GM19238 (cell line): ENCODE results near the gene SAMD8.

Experiments
- DNase-seq: peaks from one replicate; pipeline ENCODE4 v3.0.0; 2011; ENCODE audit warnings: low spot score; ENCODE audit not compliant: insufficient read length

SAMD8 gene

GRCh38 chr10:75084834-75085384 lies 26.5 kb upstream of the SAMD8 start:
- no peak for DNase-seq

DNA sequence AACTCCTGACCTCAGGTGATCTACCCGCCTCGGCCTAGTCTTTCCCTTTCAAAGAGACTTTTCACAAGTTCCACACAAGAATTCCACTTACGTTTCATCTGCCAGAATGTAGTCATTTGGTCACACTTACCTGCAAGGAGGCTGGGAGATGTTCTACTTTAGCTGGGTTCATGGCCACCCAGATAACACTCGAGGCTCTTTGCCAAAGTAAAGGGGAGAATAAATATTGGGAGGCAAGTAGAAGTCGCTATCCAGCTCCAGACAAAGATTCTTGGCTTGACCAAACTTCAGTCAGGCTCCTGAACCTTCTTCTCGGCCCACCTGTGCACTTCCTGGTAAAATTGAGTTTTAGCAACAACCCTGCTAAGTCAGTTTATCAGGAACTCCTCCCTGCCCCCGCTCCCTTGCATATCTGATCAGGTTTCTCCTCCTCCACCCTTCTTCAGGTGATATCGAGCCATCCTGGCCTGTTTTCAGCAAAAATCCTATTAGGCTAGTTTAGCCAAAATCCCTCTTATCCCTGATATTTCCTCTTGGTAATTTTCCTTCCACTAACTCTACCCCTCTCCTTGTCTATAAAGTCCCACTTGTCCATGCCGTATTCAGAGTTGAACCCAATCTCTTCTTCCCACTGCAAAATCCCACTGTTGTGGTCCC lies 25.1 kb upstream of the SAMD8 start:
- no peak for DNase-seq

DNA sequence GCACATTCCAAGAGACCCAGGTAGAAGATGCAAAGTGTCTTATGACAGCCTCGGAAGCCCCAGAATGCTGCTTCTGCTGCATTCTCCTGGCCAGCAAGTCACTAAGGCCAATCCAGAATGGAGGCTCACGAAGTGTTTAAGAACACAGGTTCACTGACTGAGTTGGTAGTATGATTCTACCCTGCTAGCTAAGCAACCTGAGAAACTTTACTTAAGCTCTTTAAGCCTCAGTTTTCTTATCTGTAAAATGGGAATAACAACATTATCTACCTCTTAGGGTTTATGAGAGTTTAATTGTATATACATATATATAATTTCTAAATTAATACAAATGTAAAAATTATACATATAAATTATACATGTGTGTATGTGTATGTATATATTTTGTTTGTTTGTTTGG lies 22.8 kb upstream of the SAMD8 start:
- DNase-seq, result no peak

- DNase-seq, result no peak
Observed at GRCh38 chr10:75089634-75090033, 21.8 kb upstream of the SAMD8 start.

GRCh38 chr10:75091146-75091545 lies 20.3 kb upstream of the SAMD8 start:
- DNase-seq, result no peak

DNA sequence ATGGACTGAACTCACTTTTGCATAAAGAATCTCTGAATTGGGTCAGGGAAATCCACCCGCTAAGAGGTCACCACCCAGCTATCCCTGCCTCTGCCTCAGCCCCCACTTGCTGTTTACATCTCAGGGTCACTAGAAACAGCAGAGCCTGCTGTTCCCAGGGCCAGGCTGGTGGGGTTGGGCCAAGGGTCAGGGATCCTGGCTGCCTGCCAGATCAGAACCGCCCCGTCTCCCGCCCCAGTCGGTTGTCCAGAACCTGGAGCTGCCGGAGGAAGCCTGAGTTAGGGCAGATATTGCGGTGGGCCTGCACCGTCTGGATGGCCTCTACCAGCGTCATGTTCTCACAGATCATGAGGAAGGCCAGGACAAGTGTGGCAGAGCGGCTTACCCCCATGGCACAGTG lies 17.0 kb upstream of the SAMD8 start:
- DNase-seq, result no peak

GRCh38 chr10:75095631-75096030 lies 15.8 kb upstream of the SAMD8 start:
- DNase-seq, result no peak

DNA sequence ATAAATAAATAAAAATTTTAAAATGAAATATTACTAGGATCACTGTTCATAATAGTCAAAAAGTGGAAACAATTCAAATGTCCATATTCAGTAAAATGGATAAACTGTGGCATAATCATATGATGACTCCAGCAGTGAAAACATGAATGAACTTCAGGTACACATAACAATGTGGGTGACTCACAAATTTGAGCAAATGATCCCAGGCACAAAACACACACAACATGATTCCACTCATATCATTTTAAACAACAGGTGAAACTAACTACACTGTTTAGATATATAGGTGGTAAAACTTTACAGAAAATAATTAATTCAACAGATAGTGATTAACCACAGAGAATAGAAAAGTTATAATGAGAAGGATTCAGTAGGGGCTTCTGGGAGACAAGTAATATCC lies 14.7 kb upstream of the SAMD8 start:
- DNase-seq, result no peak

DNA sequence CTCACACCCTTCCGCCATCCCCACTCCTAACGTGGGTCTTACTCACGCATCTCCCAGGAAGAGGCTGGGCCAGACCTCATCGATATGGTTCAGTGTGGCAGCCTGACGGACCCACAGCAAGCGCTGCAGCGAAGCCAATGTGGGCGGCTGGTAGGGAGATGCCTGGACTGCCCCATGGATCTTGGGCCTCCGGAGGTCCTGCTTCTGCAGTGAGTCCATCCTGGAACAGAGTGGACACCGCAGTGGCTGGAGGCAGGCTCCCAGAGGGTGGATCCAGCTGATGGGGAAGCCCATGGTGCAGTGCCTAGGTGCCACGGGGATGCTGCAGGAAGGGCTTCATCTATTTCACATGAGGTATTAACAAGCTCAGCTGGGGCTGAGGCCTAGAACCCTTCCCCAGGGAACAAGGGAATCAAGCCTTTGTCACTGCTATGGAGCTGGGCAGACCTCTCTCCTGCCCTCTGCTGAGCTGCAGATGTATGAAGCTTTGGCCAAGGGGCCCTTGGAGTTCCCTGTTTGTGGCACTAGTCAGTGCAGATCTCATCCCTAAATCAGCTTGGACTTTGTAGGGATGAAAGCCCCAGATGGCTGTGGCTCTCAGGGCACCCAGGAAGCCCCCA lies 13.7 kb upstream of the SAMD8 start:
- no peak for DNase-seq

GRCh38 chr10:75098902-75099673 lies 12.4 kb upstream of the SAMD8 start:
- DNase-seq, result no peak

- DNase-seq, result peak; percentile 84
Observed at GRCh38 chr10:75099952-75100763, 11.3 kb upstream of the SAMD8 start.

DNA sequence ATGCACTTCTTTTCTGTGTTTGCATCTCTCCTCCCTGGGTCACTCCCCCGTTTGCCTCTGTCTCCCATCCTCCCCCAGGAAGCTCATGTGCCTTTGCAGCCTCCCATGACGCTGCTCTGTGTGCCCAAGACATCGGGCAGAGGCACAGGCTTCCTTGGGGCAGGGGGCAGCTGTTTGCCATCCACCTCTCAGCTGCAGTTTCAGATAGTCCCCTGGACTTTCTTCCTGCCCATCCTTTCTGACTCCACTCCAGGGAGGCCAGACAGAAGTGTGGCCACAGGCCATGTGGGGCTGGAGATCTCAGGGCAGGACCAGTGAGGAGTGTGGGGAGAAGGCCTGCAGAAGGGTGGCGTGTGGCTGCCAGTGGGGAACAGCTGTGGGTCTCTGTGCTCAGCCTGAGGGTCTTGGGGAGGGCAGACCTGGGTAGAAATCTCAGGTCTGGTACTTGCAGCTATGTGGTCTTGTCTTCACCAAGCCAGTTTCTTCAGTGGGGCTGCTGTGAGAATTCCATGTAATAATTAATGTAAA lies 10.6 kb upstream of the SAMD8 start:
- DNase-seq, result no peak

DNA sequence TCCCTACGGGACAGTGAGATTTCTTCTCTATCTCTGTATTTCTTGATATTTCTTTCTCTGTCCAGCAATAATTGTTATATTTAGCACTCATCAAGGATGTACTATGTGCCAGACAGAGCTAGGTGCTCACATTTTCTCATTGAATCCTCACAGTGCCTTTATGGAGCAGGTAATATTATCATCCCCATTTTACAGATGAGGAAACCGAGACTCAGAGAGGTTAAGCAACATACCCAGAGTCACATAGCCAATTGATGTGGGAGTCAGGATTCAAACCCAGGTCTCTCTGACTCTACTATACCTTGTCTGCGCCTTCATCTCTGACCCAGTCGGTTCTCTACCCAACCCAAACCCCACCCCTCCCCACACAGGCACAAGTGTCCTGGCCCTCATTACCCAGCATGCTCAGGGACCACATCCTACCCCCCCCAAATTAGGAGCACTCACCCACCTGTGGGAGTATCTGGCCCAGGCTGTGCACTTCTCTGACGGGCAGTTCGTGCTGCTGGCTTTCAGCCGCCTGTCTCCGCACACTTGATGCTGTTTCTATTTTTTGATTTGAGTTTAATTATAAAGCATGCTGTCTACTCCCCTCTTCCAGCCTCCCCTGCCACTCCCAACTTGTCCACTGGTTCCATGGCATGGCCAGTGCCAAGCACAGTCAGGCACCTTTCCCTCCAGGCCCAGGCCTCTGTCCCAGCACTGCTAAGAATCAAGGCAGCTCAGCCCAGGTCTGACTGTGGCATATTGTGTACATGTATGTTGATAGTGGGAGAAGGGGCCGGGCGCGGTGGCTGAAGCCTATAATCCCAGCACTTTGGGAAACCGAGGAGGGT lies 9.8 kb upstream of the SAMD8 start:
- DNase-seq, result no peak

- DNase-seq, result no peak
Observed at GRCh38 chr10:75102830-75103673, 8.4 kb upstream of the SAMD8 start.

GRCh38 chr10:75103881-75104686 lies 7.4 kb upstream of the SAMD8 start:
- no peak for DNase-seq

DNA sequence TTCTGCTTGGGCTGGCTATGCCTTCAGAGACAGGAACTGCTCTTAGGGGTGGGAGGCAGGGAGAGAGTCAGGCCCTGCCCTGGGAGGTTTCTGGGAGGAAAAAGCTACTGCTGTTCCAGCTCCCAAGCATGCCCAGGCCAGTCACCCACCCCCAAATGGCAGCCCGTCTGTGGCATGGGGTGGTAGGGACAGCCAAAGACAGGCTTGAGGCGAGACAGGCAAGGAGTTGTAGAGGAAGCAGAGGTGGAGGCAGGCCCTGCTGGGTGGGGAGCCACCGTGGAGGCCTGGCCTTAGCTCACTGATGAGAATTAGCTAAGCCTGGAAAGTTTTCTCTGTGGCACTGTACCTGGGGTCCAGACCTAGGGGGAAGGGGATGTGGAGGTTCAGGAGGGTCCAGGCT lies 6.6 kb upstream of the SAMD8 start:
- no peak for DNase-seq

- DNase-seq, result no peak
Observed at GRCh38 chr10:75105576-75106197, 5.8 kb upstream of the SAMD8 start.

GRCh38 chr10:75106242-75106641 lies 5.2 kb upstream of the SAMD8 start:
- DNase-seq, result no peak
